HCT116 (cell line): Measurements from ENCODE around the gene SPACA4. TPM values are rescaled to one million over a fixed set of nuclear protein-coding genes. Genes with fewer than 3 reads are reported as not detected.

ENCODE experiments used
- ATAC-seq: fragments of 200-7000 bp; cut with Tn5 transposase; 2 replicates; pipeline ENCODE4 v1.9.1; 2020; ENCODE audit warnings: mild to moderate bottlenecking, moderate library complexity
- BruUV-seq: library from RNA; stranded (reverse); fragments of 400-500 nt; replicated peaks from 2 replicates; lab custom pipeline; 2021; lab: Mats Ljungman, UMichigan
- CTCF ChIA-PET: fragments of 300-600 bp; sonication (Branson Sonifier 250); formaldehyde crosslinking; loops from one replicate; lab custom pipeline; 2021; ENCODE audit warnings: antibody characterized with exemption; lab: Charles Lee
- POLR2A ChIA-PET: fragments of 300-600, 350-600 bp; sonication (Branson Sonifier 250); formaldehyde crosslinking; loops from one replicate; lab custom pipeline; 2021; ENCODE audit warnings: antibody characterized with exemption; lab: Charles Lee
- RAD21 ChIA-PET, 2 experiments: fragments of 300-600 bp; sonication (Branson Sonifier 250); formaldehyde crosslinking; loops; one replicate each; lab custom pipeline; 2023; ENCODE audit warnings: low total read pairs in 2 of 2; ENCODE audit not compliant: uncharacterized antibody in 2 of 2, unreplicated experiment in 2 of 2, low non-redundant PET in 1 of 2; lab: Charles Lee
- DNase-seq: peaks from one replicate; pipeline ENCODE4 v3.0.0-alpha.2; 2010; ENCODE audit warnings: low read depth, low spot score
- H2AFZ ChIP-seq: fragments of 200-600 bp; shearing (Covaris generic), sonication (generic); 2 replicates; pipeline ENCODE4 v1.6.1; 2017; ENCODE audit warnings: low read depth, mixed run types, mixed read lengths, antibody characterized with exemption, low read length; ENCODE audit not compliant: poor library complexity, severe bottlenecking
- H3K27ac ChIP-seq: 2 replicates; pipeline ENCODE4 v1.5.1; 2012; ENCODE audit warnings: low read depth, low read length
- H3K27me3 ChIP-seq: fragments of 200-600 bp; sonication (generic); 2 replicates; pipeline ENCODE4 v1.6.1; 2016; ENCODE audit warnings: mixed run types, low read length, mixed read lengths; ENCODE audit not compliant: insufficient read depth
- H3K36me3 ChIP-seq, 2 experiments: fragments of 200-500 bp in 1 of 2; fragments of 200-600 bp in 1 of 2; sonication (Bioruptor generic) in 1 of 2; sonication (generic) in 1 of 2; 2 replicates each; pipeline versions ENCODE4 v1.5.1 to v1.6.1; 2014 to 2016; ENCODE audit warnings: low read length in 2 of 2, inconsistent platforms in 1 of 2, mixed read lengths in 1 of 2, mixed run types in 1 of 2; ENCODE audit not compliant: insufficient read depth in 2 of 2, control insufficient read depth in 1 of 2
- H3K4me1 ChIP-seq, 2 experiments: fragments of 200-600 bp in 1 of 2; sonication (generic) in 1 of 2; 2 replicates each; pipeline versions ENCODE4 v1.5.1 to v1.6.1; 2012 to 2017; ENCODE audit warnings: low read length in 2 of 2, inconsistent platforms in 1 of 2, mild to moderate bottlenecking in 1 of 2, mixed read lengths in 1 of 2, mixed run types in 1 of 2, moderate library complexity in 1 of 2; ENCODE audit not compliant: insufficient read depth in 2 of 2, control insufficient read depth in 1 of 2
- H3K4me2 ChIP-seq: fragments of 200-600 bp; sonication (generic); 2 replicates; pipeline ENCODE4 v1.6.1; 2017; ENCODE audit warnings: mixed run types, low read length, mixed read lengths
- H3K4me3 ChIP-seq, 2 experiments: fragments of 200-600 bp in 1 of 2; sonication (generic) in 1 of 2; replicated peaks in 1 of 2; 2 replicates each; pipeline ENCODE4 v1.5.1; 2011 to 2016; ENCODE audit warnings: low read length in 2 of 2, control low read depth in 1 of 2, low read depth in 1 of 2, mild to moderate bottlenecking in 1 of 2, mixed read lengths in 1 of 2, mixed run types in 1 of 2
- H3K79me2 ChIP-seq: fragments of 200-600 bp; sonication (generic); 2 replicates; pipeline ENCODE4 v1.6.1; 2017; ENCODE audit warnings: mild to moderate bottlenecking, mixed run types, low read length, moderate library complexity, mixed read lengths; ENCODE audit not compliant: insufficient read depth
- H3K9ac ChIP-seq: fragments of 200-600 bp; sonication (generic); 2 replicates; pipeline ENCODE4 v1.6.1; 2016; ENCODE audit warnings: low read length, mixed read lengths
- H3K9me2 ChIP-seq: fragments of 200-600 bp; sonication (generic), shearing (Covaris generic); 2 replicates; pipeline ENCODE4 v1.6.1; 2017; ENCODE audit warnings: mixed run types, mild to moderate bottlenecking, moderate library complexity; ENCODE audit not compliant: insufficient read depth
- H3K9me3 ChIP-seq, 2 experiments: fragments of 200-500 bp in 1 of 2; fragments of 200-600 bp in 1 of 2; sonication (Bioruptor generic) in 1 of 2; sonication (generic) in 1 of 2; 2 replicates each; pipeline ENCODE4 v1.6.1; 2014 to 2017; ENCODE audit warnings: low read length in 2 of 2, mixed read lengths in 2 of 2, inconsistent platforms in 1 of 2, low read depth in 1 of 2, mild to moderate bottlenecking in 1 of 2, mixed run types in 1 of 2, moderate library complexity in 1 of 2; ENCODE audit not compliant: control insufficient read depth in 1 of 2, insufficient read depth in 1 of 2
- H4K20me1 ChIP-seq: fragments of 200-600 bp; sonication (generic), shearing (Covaris generic); 2 replicates; pipeline ENCODE4 v1.6.1; 2017; ENCODE audit warnings: mixed run types, mild to moderate bottlenecking, moderate library complexity; ENCODE audit not compliant: insufficient read depth
- CBX3 ChIP-seq: IDR thresholded peaks from 2 replicates; pipeline ENCODE4 v1.6.1; 2012; ENCODE audit warnings: low read depth
- ELF1 ChIP-seq: IDR thresholded peaks from 2 replicates; pipeline ENCODE4 v1.6.1; 2012; ENCODE audit warnings: low read depth, borderline replicate concordance
- EZH2 ChIP-seq: fragments of 200-600 bp; sonication (generic); IDR thresholded peaks from 2 replicates; pipeline ENCODE4 v1.6.1; 2017; ENCODE audit warnings: antibody characterized with exemption, mixed run types
- EZH2phosphoT487 ChIP-seq: fragments of 200-600 bp; IDR thresholded peaks from 2 replicates; pipeline ENCODE4 v1.6.1; 2018; ENCODE audit warnings: antibody characterized with exemption, borderline replicate concordance
- SP1 ChIP-seq: IDR thresholded peaks from 2 replicates; pipeline ENCODE4 v1.6.1; 2012; ENCODE audit warnings: low read depth
- ZFX ChIP-seq: fragments of 450-650 bp; IDR thresholded peaks from 2 replicates; pipeline ENCODE4 v1.6.1; 2017
- intact Hi-C: fragments of 100-400 bp; cut with micrococcal nuclease; formaldehyde crosslinking; loops from 2 replicates; pipeline ENCODE4 v1.10.0; 2022
- total RNA-seq: library from RNA; stranded (reverse); gene quantifications from one replicate; pipeline ENCODE4 v1.2.1, GENCODE V29; 2021; ENCODE audit not compliant: unreplicated experiment
- TF ChIP-seq, protein P1 (sequence below): IDR thresholded peaks from 2 replicates; pipeline ENCODE4 v1.6.1; 2012
- TF ChIP-seq, protein P2 (sequence below): IDR thresholded peaks from 2 replicates; pipeline ENCODE4 v1.6.1; 2012

The SPACA4 gene
- total RNA-seq, 1 experiment from 2014 or later = not detected

DNA sequence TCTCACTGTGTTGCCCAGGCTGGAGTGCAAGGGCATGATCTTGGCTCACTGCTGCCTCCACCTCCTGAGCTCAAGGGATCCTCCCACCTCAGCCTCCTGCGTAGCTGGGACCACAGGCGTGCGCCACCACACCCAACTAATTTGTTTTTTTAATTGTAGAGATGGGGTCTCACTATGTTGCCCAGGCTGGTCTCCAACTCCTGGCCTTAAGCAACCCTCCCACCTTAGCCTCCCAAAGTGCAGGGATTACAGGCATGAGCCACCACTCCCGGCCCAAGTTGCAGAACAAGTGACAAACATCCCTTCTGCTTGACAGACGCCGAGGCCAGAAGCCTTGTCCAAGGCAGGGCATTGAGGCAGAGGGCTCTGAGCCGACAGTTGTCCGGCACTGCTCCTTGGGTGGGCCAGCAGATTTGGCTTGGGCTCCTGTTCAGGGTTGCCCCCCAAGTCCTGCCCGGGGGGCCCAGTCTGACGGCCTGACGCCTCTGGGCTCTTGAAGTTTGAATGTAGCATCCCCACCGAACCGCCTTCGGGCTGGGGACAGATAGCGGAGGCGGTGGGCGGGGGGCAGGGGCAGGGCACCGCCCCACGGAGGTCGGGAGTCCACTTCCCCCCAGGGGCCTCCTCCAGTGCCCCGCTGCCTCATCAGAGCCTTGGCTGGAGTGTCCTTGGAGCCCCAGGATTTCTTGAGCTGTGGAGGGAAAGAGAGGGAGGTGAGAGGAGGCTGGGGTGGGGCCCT is 5.7 kb upstream of the SPACA4 start:
- ATAC-seq = no peak
- no TSS peak for BruUV-seq
- H3K4me2 ChIP-seq = no peak overlapping the region
- DNase-seq = no peak
- CTCF ChIA-PET = interaction anchor here (1.4 kb wide), 1 partner anchor 9 kb away, joined by 4 read pairs; no protein-coding TSS in a partner anchor
- no peaks in the 10 kb centered on the region for H4K20me1 ChIP-seq
- no peaks in the 10 kb centered on the region for H3K27me3 ChIP-seq
- intact Hi-C loops = no loop called here
- H3K4me3 ChIP-seq = no peak overlapping the region
- POLR2A ChIA-PET = no interaction called here
- H3K79me2 ChIP-seq = no peaks in the 10 kb centered on the region
- H3K9me2 ChIP-seq = no peaks in the 10 kb centered on the region
- no peaks in the 10 kb centered on the region for H3K36me3 ChIP-seq
- H3K27ac ChIP-seq = no peak overlapping the region
- RAD21 ChIA-PET = no interaction called here
- no peak overlapping the region for H2AFZ ChIP-seq
- no peaks in the 10 kb centered on the region for H3K9me3 ChIP-seq
- TF ChIP-seq EZH2 (no peak), ELF1 (no peak), CBX3 (no peak)
- TF ChIP-seq, protein P1, sequence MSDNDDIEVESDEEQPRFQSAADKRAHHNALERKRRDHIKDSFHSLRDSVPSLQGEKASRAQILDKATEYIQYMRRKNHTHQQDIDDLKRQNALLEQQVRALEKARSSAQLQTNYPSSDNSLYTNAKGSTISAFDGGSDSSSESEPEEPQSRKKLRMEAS = no peak
- no peak overlapping the region for H3K9ac ChIP-seq
- no peaks in the 10 kb centered on the region for H3K4me1 ChIP-seq

- Histone ChIP-seq H3K4me1 (no peaks in the 10 kb centered on the region), H3K4me2 (no peak overlapping the region), H3K36me3 (no peaks in the 10 kb centered on the region), H3K79me2 (no peaks in the 10 kb centered on the region), H4K20me1 (no peaks in the 10 kb centered on the region), H3K4me3 (no peak overlapping the region), H3K9me3 (no peaks in the 10 kb centered on the region), H2AFZ (no peak overlapping the region), H3K27ac (no peak overlapping the region), H3K9me2 (no peaks in the 10 kb centered on the region), H3K27me3 (no peaks in the 10 kb centered on the region), H3K9ac (no peak overlapping the region)
- no peak for ATAC-seq
- BruUV-seq = no TSS peak
- TF ChIP-seq, protein P2, sequence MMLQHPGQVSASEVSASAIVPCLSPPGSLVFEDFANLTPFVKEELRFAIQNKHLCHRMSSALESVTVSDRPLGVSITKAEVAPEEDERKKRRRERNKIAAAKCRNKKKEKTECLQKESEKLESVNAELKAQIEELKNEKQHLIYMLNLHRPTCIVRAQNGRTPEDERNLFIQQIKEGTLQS = no peak
- TF ChIP-seq ZFX (no peak), SP1 (no peak), EZH2 (no peak), EZH2phosphoT487 (no peak)
- POLR2A ChIA-PET = no interaction called here
- CTCF ChIA-PET = no interaction called here
- intact Hi-C loops = no loop called here
- DNase-seq = no peak
- RAD21 ChIA-PET = no interaction called here
These were observed 3.5 kb upstream of the SPACA4 start for GRCh38 chr19:48603001-48603400.
